H1 (cell line): ENCODE measurements around the gene TFF3. TPM values are rescaled to one million over a fixed set of nuclear protein-coding genes. Genes with fewer than 3 reads are reported as not detected.

Experiments
- CTCF ChIA-PET: fragments of 300-600 bp; sonication (Branson Sonifier 250); formaldehyde crosslinking; loops from one replicate; lab custom pipeline; 2021; ENCODE audit not compliant: partially characterized antibody; lab: Charles Lee
- POLR2A ChIA-PET: fragments of 300-600 bp; sonication (Branson Sonifier 250); formaldehyde crosslinking; loops from one replicate; lab custom pipeline; 2021; ENCODE audit warnings: inconsistent platforms; ENCODE audit not compliant: partially characterized antibody; lab: Charles Lee
- DNase-seq, 2 experiments: peaks; one replicate each; pipeline versions ENCODE4 v3.0.0 to v3.0.0-alpha.2; 2010 to 2022; ENCODE audit warnings: low spot score in 2 of 2, low read depth in 1 of 2, mixed read lengths in 1 of 2
- FAIRE-seq: peaks from 2 replicates; lab custom pipeline; 2011; peaks lifted over from hg19 to GRCh38; lab: Jason Lieb, UNC
- H2AFZ ChIP-seq: 2 replicates; pipeline ENCODE4 v1.8.1; 2012; ENCODE audit warnings: low read length, inconsistent platforms
- H2AK5ac ChIP-seq: 2 replicates; pipeline ENCODE4 v1.6.1; 2013; ENCODE audit warnings: low read depth, low read length
- H2BK120ac ChIP-seq: replicated peaks from 2 replicates; pipeline ENCODE3; 2013; ENCODE audit warnings: low read depth, low read length, inconsistent platforms
- H2BK12ac ChIP-seq: 2 replicates; pipeline ENCODE4 v1.6.1; 2013; ENCODE audit warnings: low read depth, low read length
- H2BK15ac ChIP-seq: 2 replicates; pipeline ENCODE4 v1.6.1; 2013; ENCODE audit warnings: low read length
- H2BK20ac ChIP-seq: 2 replicates; pipeline ENCODE4 v1.6.1; 2013; ENCODE audit warnings: low read length
- H2BK5ac ChIP-seq: 2 replicates; pipeline ENCODE4 v1.6.1; 2013; ENCODE audit warnings: low read depth, low read length
- H3K14ac ChIP-seq: 2 replicates; pipeline ENCODE4 v1.6.1; 2013; ENCODE audit warnings: inconsistent platforms; ENCODE audit not compliant: insufficient read length
- H3K18ac ChIP-seq: 2 replicates; pipeline ENCODE4 v1.6.1; 2013; ENCODE audit warnings: low read length; ENCODE audit errors: extremely low read depth
- H3K23ac ChIP-seq: 2 replicates; pipeline ENCODE4 v1.6.1; 2013; ENCODE audit warnings: inconsistent platforms; ENCODE audit not compliant: insufficient read length
- H3K23me2 ChIP-seq: 2 replicates; pipeline ENCODE4 v1.6.1; 2013; ENCODE audit warnings: low read depth, low read length
- H3K27ac ChIP-seq: 2 replicates; pipeline ENCODE4 v1.6.1; 2011; ENCODE audit warnings: low read depth, low read length, inconsistent platforms
- H3K27me3 ChIP-seq, 4 experiments: replicated peaks in 1 of 4; 1 replicate in 1 of 4; 2 replicates in 3 of 4; pipeline versions ENCODE4 v1.6.1 to v1.8.1; 2011 to 2013; ENCODE audit warnings: low read length in 3 of 4, mild to moderate bottlenecking in 3 of 4, inconsistent platforms in 2 of 4, mixed read lengths in 2 of 4, moderate library complexity in 1 of 4; ENCODE audit not compliant: control insufficient read depth in 3 of 4, insufficient read depth in 3 of 4; ENCODE audit errors: extremely low read depth in 1 of 4
- H3K36me3 ChIP-seq, 4 experiments: 2 replicates each; pipeline versions ENCODE4 v1.6.1 to v1.8.1; 2011 to 2013; ENCODE audit warnings: mild to moderate bottlenecking in 4 of 4, low read length in 3 of 4, moderate library complexity in 2 of 4, control low read depth in 1 of 4, inconsistent platforms in 1 of 4; ENCODE audit not compliant: insufficient read depth in 4 of 4, control insufficient read depth in 2 of 4
- H3K4ac ChIP-seq: replicated peaks from 2 replicates; pipeline ENCODE3; 2013; ENCODE audit warnings: low read length, low read depth, mixed read lengths, inconsistent platforms; ENCODE audit not compliant: insufficient read length
- H3K4me1 ChIP-seq, 4 experiments: replicated peaks in 1 of 4; 1 replicate in 1 of 4; 2 replicates in 3 of 4; pipeline versions ENCODE4 v1.6.1 to v1.8.1; 2011 to 2013; ENCODE audit warnings: low read length in 3 of 4, inconsistent platforms in 2 of 4, mixed read lengths in 1 of 4; ENCODE audit not compliant: insufficient read depth in 4 of 4, control insufficient read depth in 3 of 4
- H3K4me2 ChIP-seq, 2 experiments: 2 replicates each; pipeline versions ENCODE4 v1.6.1 to v1.8.1; 2011 to 2013; ENCODE audit warnings: low read depth in 2 of 2, low read length in 2 of 2, control low read depth in 1 of 2, inconsistent platforms in 1 of 2, mild to moderate bottlenecking in 1 of 2; ENCODE audit not compliant: insufficient read depth in 1 of 2
- H3K4me3 ChIP-seq, 4 experiments: fragments of 200-600, 300-600 bp in 1 of 4; sonication (generic), shearing (Covaris generic), sonication (Bioruptor Twin) in 1 of 4; 2 replicates each; pipeline versions ENCODE4 v1.5.1 to v1.8.1; 2011 to 2016; ENCODE audit warnings: low read length in 4 of 4, low read depth in 3 of 4, control low read depth in 2 of 4, inconsistent platforms in 2 of 4, mild to moderate bottlenecking in 2 of 4, mixed read lengths in 1 of 4, moderate library complexity in 1 of 4; ENCODE audit not compliant: insufficient read depth in 2 of 4; ENCODE audit errors: extremely low read depth in 1 of 4
- H3K56ac ChIP-seq: replicated peaks from 2 replicates; pipeline ENCODE3; 2013; ENCODE audit warnings: low read depth, mild to moderate bottlenecking, mixed read lengths, low read length, inconsistent platforms; ENCODE audit not compliant: insufficient read length
- H3K79me1 ChIP-seq: 2 replicates; pipeline ENCODE4 v1.6.1; 2013; ENCODE audit warnings: low read depth, low read length, control low read depth
- H3K79me2 ChIP-seq, 2 experiments: 2 replicates each; pipeline versions ENCODE4 v1.6.1 to v1.8.1; 2012 to 2013; ENCODE audit warnings: low read length in 2 of 2, mild to moderate bottlenecking in 2 of 2, inconsistent platforms in 1 of 2; ENCODE audit not compliant: insufficient read depth in 2 of 2, control insufficient read depth in 1 of 2
- H3K9ac ChIP-seq, 4 experiments: replicated peaks in 1 of 4; 1 replicate in 1 of 4; 2 replicates in 3 of 4; pipeline versions ENCODE4 v1.6.1 to v1.8.1; 2011 to 2013; ENCODE audit warnings: low read depth in 3 of 4, low read length in 3 of 4, control low read depth in 2 of 4, mild to moderate bottlenecking in 2 of 4, moderate library complexity in 2 of 4, inconsistent platforms in 1 of 4; ENCODE audit errors: extremely low read depth in 1 of 4
- H3K9me3 ChIP-seq, 2 experiments: 2 replicates each; pipeline versions ENCODE4 v1.6.1 to v1.8.1; 2012 to 2013; ENCODE audit warnings: mild to moderate bottlenecking in 2 of 2, moderate library complexity in 2 of 2, control low read depth in 1 of 2, inconsistent platforms in 1 of 2, low read depth in 1 of 2, low read length in 1 of 2, mixed read lengths in 1 of 2; ENCODE audit not compliant: insufficient read depth in 2 of 2
- H4K20me1 ChIP-seq, 2 experiments: replicated peaks in 1 of 2; 2 replicates each; pipeline versions ENCODE3 to v1.8.1; 2011 to 2013; ENCODE audit warnings: inconsistent platforms in 2 of 2, low read length in 2 of 2, mild to moderate bottlenecking in 1 of 2; ENCODE audit not compliant: insufficient read depth in 2 of 2, control insufficient read depth in 1 of 2
- H4K5ac ChIP-seq: 2 replicates; pipeline ENCODE4 v1.6.1; 2013; ENCODE audit warnings: low read length, low read depth, mixed read lengths, inconsistent platforms; ENCODE audit not compliant: insufficient read length
- H4K8ac ChIP-seq: 2 replicates; pipeline ENCODE4 v1.8.0; 2013; ENCODE audit warnings: mild to moderate bottlenecking, moderate library complexity, low read length, inconsistent platforms; ENCODE audit not compliant: insufficient read depth; ENCODE audit errors: extremely low read depth
- H4K91ac ChIP-seq: replicated peaks from 2 replicates; pipeline ENCODE3; 2013; ENCODE audit warnings: low read length, mixed read lengths, inconsistent platforms; ENCODE audit not compliant: insufficient read length
- ASH2L ChIP-seq: fragments of 200-600, 300-600 bp; sonication (generic); IDR thresholded peaks from one replicate; pipeline ENCODE4 v1.7.1; 2017; ENCODE audit warnings: low read length
- BACH1 ChIP-seq: IDR thresholded peaks from 2 replicates; pipeline ENCODE4 v1.6.1; 2012; ENCODE audit warnings: low read length, improper control_type of control experiment
- CBX5 ChIP-seq: fragments of 300-800, 300-1000 bp; sonication (generic); IDR thresholded peaks from 2 replicates; pipeline ENCODE4 v1.7.1; 2016; ENCODE audit warnings: antibody characterized with exemption, low read length, low read depth
- CBX8 ChIP-seq: fragments of 300-800, 300-1000 bp; sonication (generic); IDR thresholded peaks from 2 replicates; pipeline ENCODE4 v1.7.1; 2016; ENCODE audit warnings: low read depth, low read length, borderline replicate concordance
- HDAC6 ChIP-seq: IDR thresholded peaks from one replicate; pipeline ENCODE4 v1.7.1; 2012; ENCODE audit warnings: low read depth, mild to moderate bottlenecking, inconsistent platforms, low read length, moderate library complexity
- JUND ChIP-seq: IDR thresholded peaks from 2 replicates; pipeline ENCODE4 v1.6.1; 2011; ENCODE audit warnings: mild to moderate bottlenecking, improper control_type of control experiment, low read length
- KDM1A ChIP-seq: fragments of 200-600, 300-600 bp; sonication (generic); IDR thresholded peaks from 2 replicates; pipeline ENCODE4 v1.7.1; 2016; ENCODE audit warnings: mild to moderate bottlenecking, low read length, borderline replicate concordance
- MAFK ChIP-seq: IDR thresholded peaks from 2 replicates; pipeline ENCODE4 v1.6.1; 2012; ENCODE audit warnings: low read depth, mild to moderate bottlenecking, improper control_type of control experiment, low read length
- MAX ChIP-seq: IDR thresholded peaks from 2 replicates; pipeline ENCODE4 v1.6.1; 2012; ENCODE audit warnings: inconsistent platforms
- POU5F1 ChIP-seq: IDR thresholded peaks from 2 replicates; pipeline ENCODE4 v1.6.1; 2011; ENCODE audit warnings: low read depth, mild to moderate bottlenecking, low read length, moderate library complexity
- RFX5 ChIP-seq: IDR thresholded peaks from 2 replicates; pipeline ENCODE4 v1.6.1; 2011; ENCODE audit warnings: low read depth, low read length, improper control_type of control experiment, borderline replicate concordance
- SIRT6 ChIP-seq: IDR thresholded peaks from one replicate; pipeline ENCODE4 v1.7.1; 2012; ENCODE audit warnings: low read length, inconsistent platforms
- SP4 ChIP-seq: IDR thresholded peaks from 2 replicates; pipeline ENCODE4 v1.6.1; 2012; ENCODE audit warnings: low read length, inconsistent platforms
- SRF ChIP-seq: IDR thresholded peaks from 2 replicates; pipeline ENCODE4 v1.6.1; 2011; ENCODE audit warnings: mild to moderate bottlenecking, low read depth, low read length, moderate library complexity
- TBP ChIP-seq: IDR thresholded peaks from 2 replicates; pipeline ENCODE4 v1.6.1; 2011; ENCODE audit warnings: low read depth, low read length, improper control_type of control experiment
- ZNF274 ChIP-seq: IDR thresholded peaks from 2 replicates; pipeline ENCODE4 v1.7.0; 2012; ENCODE audit warnings: low read length, borderline replicate concordance; ENCODE audit errors: extremely low read depth
- WGBS, 2 experiments: shearing (Covaris generic) in 1 of 2; methylation state at CpG; one replicate each; pipeline versions ENCODE4 v1.1.6 to v1.1.7; 2013 to 2015; ENCODE audit warnings: low lambda C conversion rate in 2 of 2, mixed read lengths in 2 of 2, inconsistent platforms in 1 of 2, low coverage in 1 of 2, missing lambda C conversion rate in 1 of 2; ENCODE audit not compliant: insufficient replicate concordance in 2 of 2, insufficient coverage in 1 of 2, insufficient read length in 1 of 2; ENCODE audit errors: extremely low coverage in 1 of 2, missing lambda C conversion rate in 1 of 2; 5-methylcytosine and 5-hydroxymethylcytosine counted together
- polyA plus RNA-seq, 7 experiments: library from polyadenylated mRNA; depleted of rRNA in 3 of 7; stranded (reverse) in 5 of 7; unstranded in 2 of 7; fragments of >200 nt in 5 of 7; fragments of 200-250 nt in 2 of 7; gene quantifications; 1 replicate in 5 of 7; 2 replicates in 1 of 7; 4 replicates in 1 of 7; pipeline versions ENCODE4 v1.2.1 to v1.2.3, GENCODE V29; 2011 to 2013; ENCODE audit warnings: missing spikeins in 2 of 7, mixed read lengths in 2 of 7
- total RNA-seq: library from RNA; stranded (reverse); fragmentation: NEBNext Ultra II Directional; extraction: Animal tissue kit (Norgen Biotek cat#: 25700); gene quantifications from 2 replicates; pipeline ENCODE4 v1.2.1, GENCODE V29; 2021

The TFF3 gene
- total and polyA plus RNA-seq, 2 of the 8 experiments (the other 6 are each of a cell fraction or from before 2014, with no cell fraction given): 1.7 to 6.7 TPM

- Histone ChIP-seq H3K27ac (no peak overlapping the region), H4K5ac (no peak overlapping the region), H4K20me1 (no peaks in the 10 kb centered on the region), H3K36me3 (no peaks in the 10 kb centered on the region), H2BK5ac (no peak overlapping the region), H3K79me1 (no peaks in the 10 kb centered on the region), H3K79me2 (no peaks in the 10 kb centered on the region), H3K4ac (no peak overlapping the region), H3K9me3 (no peaks in the 10 kb centered on the region), H2AK5ac (no peak overlapping the region), H3K23ac (no peak overlapping the region), H3K4me2 (no peak overlapping the region), H3K4me1 (peaks cover 0 to 4% (median 0%) of the 10 kb centered on the region in 4 experiments; a peak in 2 of 7 replicates), H2BK120ac (no peak overlapping the region), H2AFZ (no peak overlapping the region), H3K14ac (no peak overlapping the region), H2BK15ac (no peak overlapping the region), H3K27me3 (no peaks in the 10 kb centered on the region), H2BK20ac (no peak overlapping the region), H3K23me2 (no peaks in the 10 kb centered on the region), H4K8ac (no peak overlapping the region), H3K9ac (no peak overlapping the region), H3K18ac (no peak overlapping the region), H2BK12ac (no peak overlapping the region), H4K91ac (no peak overlapping the region), H3K56ac (no peak overlapping the region), H3K4me3 (no peak overlapping the region)
- TF ChIP-seq SRF: no peak
- no peak for TF ChIP-seq ASH2L
- no peak for TF ChIP-seq TBP
- no peak for TF ChIP-seq HDAC6
- TF ChIP-seq POU5F1: no peak
- TF ChIP-seq MAX: no peak
- TF ChIP-seq SIRT6: no peak
- TF ChIP-seq KDM1A: no peak
- TF ChIP-seq BACH1: no peak
- TF ChIP-seq CBX8: no peak
- no peak for TF ChIP-seq MAFK
- no peak for TF ChIP-seq ZNF274
- TF ChIP-seq RFX5: no peak
- TF ChIP-seq CBX5: no peak
- no peak for TF ChIP-seq JUND
- TF ChIP-seq SP4: no peak
- FAIRE-seq (no peak), DNase-seq (no peak)
- POLR2A ChIA-PET: no interaction called here
- CTCF ChIA-PET: interaction anchor here (0.6 to 1.0 kb wide), 2 partner anchors 33 to 374 kb away, joined by 3 to 4 read pairs; no protein-coding TSS in a partner anchor
- WGBS, 2 experiments: 87% methylated on average over 11 of the region's 11 CpGs; no CpG with 5 or more reads in 1 of the 2 experiments
Observed at GRCh38 chr21:42343963-42344510, 28.8 kb upstream of the TFF3 start.
